A549 (cell line): ENCODE results near the gene TUT4. TPM values are rescaled to one million over a fixed set of nuclear protein-coding genes. Genes with fewer than 3 reads are reported as not detected.

ENCODE experiments used
- ATAC-seq, 2 experiments: fragments of 200-7000 bp in 1 of 2; fragments of >200 bp in 1 of 2; cut with Nextera tagmentation in 1 of 2; cut with Tn5 transposase in 1 of 2; 3 replicates each; pipeline versions ENCODE4 v1.8.0 to v1.9.1; 2018 to 2020; ENCODE audit warnings: mild to moderate bottlenecking in 1 of 2, moderate library complexity in 1 of 2
- CTCF ChIA-PET: fragments of 300-600 bp; sonication (Branson Sonifier 250); formaldehyde crosslinking; extraction: SDS; loops from one replicate; lab custom pipeline; 2021; ENCODE audit warnings: antibody characterized with exemption, inconsistent platforms; lab: Yijun Ruan, JAX
- POLR2A ChIA-PET: fragments of 350-600 bp; formaldehyde crosslinking; extraction: SDS; loops from one replicate; lab custom pipeline; 2021; ENCODE audit warnings: antibody characterized with exemption, inconsistent platforms; lab: Yijun Ruan, JAX
- DNase-seq, 2 experiments: peaks; one replicate each; pipeline versions ENCODE4 v3.0.0 to v3.0.0-alpha.2; 2011 to 2016; ENCODE audit warnings: low read depth in 1 of 2, low spot score in 1 of 2
- FAIRE-seq: peaks from 2 replicates; lab custom pipeline; 2011; peaks lifted over from hg19 to GRCh38; lab: Jason Lieb, UNC
- H3K27ac ChIP-seq, 2 experiments: fragments of >200 bp; sonication (Bioruptor Twin); formaldehyde crosslinking; 3 replicates each; pipeline ENCODE4 v1.5.1; 2016 to 2017
- H3K4me1 ChIP-seq: fragments of >200 bp; sonication (Bioruptor Twin); formaldehyde crosslinking; 3 replicates; pipeline ENCODE4 v1.6.1; 2016
- H3K4me2 ChIP-seq: fragments of >200 bp; sonication (Bioruptor Twin); formaldehyde crosslinking; 3 replicates; pipeline ENCODE4 v1.6.1; 2016
- H3K4me3 ChIP-seq: fragments of >200 bp; sonication (Bioruptor Twin); formaldehyde crosslinking; 3 replicates; pipeline ENCODE4 v1.5.1; 2016
- H3K9me3 ChIP-seq: fragments of >200 bp; sonication (Bioruptor Twin); formaldehyde crosslinking; 3 replicates; pipeline ENCODE4 v1.6.1; 2016
- BCL3 ChIP-seq: fragments of >200 bp; sonication (Bioruptor Twin); formaldehyde crosslinking; IDR thresholded peaks from 3 replicates; pipeline ENCODE4 v1.6.1; 2016
- CBX8 ChIP-seq: fragments of 200-600 bp; sonication (generic); IDR thresholded peaks from 2 replicates; pipeline ENCODE4 v1.6.1; 2016
- CHD2 ChIP-seq: fragments of 150-350 bp; IDR thresholded peaks from 2 replicates; pipeline ENCODE4 v1.6.1; 2014; ENCODE audit warnings: low read length; ENCODE audit not compliant: partially characterized antibody
- E2F6 ChIP-seq: IDR thresholded peaks from 2 replicates; pipeline ENCODE4 v1.6.1; 2012; ENCODE audit warnings: low read depth, borderline replicate concordance
- ESRRA ChIP-seq: fragments of 150-350 bp; IDR thresholded peaks from 2 replicates; pipeline ENCODE4 v1.6.1; 2014; ENCODE audit warnings: mild to moderate bottlenecking, low read length, borderline replicate concordance
- GATA3 ChIP-seq: IDR thresholded peaks from 2 replicates; pipeline ENCODE4 v1.6.1; 2012; ENCODE audit warnings: borderline replicate concordance
- HDAC2 ChIP-seq: fragments of 200-600 bp; sonication (generic); IDR thresholded peaks from 2 replicates; pipeline ENCODE4 v1.6.1; 2016
- HOXB13 ChIP-seq: fragments of 250-450 bp; sonication (Bioruptor Pico); IDR thresholded peaks from 2 replicates; pipeline ENCODE4 v1.5.0; 2020; ENCODE audit warnings: low read depth, mild to moderate bottlenecking, moderate library complexity
- HOXB5 ChIP-seq: fragments of 250-450 bp; sonication (Bioruptor Pico); IDR thresholded peaks from 2 replicates; pipeline ENCODE4 v1.5.0; 2020; ENCODE audit warnings: mild to moderate bottlenecking, moderate library complexity
- JUN ChIP-seq, 2 experiments: fragments of >200 bp; sonication (Bioruptor Twin); formaldehyde crosslinking; IDR thresholded peaks; 2 replicates in 1 of 2; 3 replicates in 1 of 2; pipeline ENCODE4 v1.6.1; 2016 to 2017
- JUNB ChIP-seq: fragments of >200 bp; sonication (Bioruptor Twin); formaldehyde crosslinking; IDR thresholded peaks from 2 replicates; pipeline ENCODE4 v1.6.1; 2016
- MAX ChIP-seq: IDR thresholded peaks from 2 replicates; pipeline ENCODE4 v1.6.1; 2012
- NR3C1 ChIP-seq: fragments of >200 bp; sonication (Bioruptor Twin); formaldehyde crosslinking; IDR thresholded peaks from 3 replicates; pipeline ENCODE4 v1.6.1; 2017
- PBX3 ChIP-seq: IDR thresholded peaks from 2 replicates; pipeline ENCODE4 v1.6.1; 2012
- PHF8 ChIP-seq: fragments of 200-600 bp; sonication (generic); IDR thresholded peaks from 2 replicates; pipeline ENCODE4 v1.6.1; 2016; ENCODE audit warnings: low read depth, mild to moderate bottlenecking, antibody characterized with exemption, moderate library complexity, borderline replicate concordance
- POLR2AphosphoS2 ChIP-seq: conservative IDR thresholded peaks from 2 replicates; pipeline ENCODE4 v1.6.1; 2012; ENCODE audit warnings: low read length, improper control_type of control experiment, inconsistent platforms
- RARB ChIP-seq: fragments of 250-450 bp; sonication (Bioruptor Pico); IDR thresholded peaks from 2 replicates; pipeline ENCODE4 v1.8.0; 2021; ENCODE audit warnings: mild to moderate bottlenecking, moderate library complexity
- RCOR1 ChIP-seq: fragments of 150-350 bp; IDR thresholded peaks from 2 replicates; pipeline ENCODE4 v1.6.1; 2014; ENCODE audit warnings: antibody characterized with exemption, low read length, low read depth
- REST ChIP-seq: fragments of 200-600 bp; sonication (generic); IDR thresholded peaks from 2 replicates; pipeline ENCODE4 v1.6.1; 2016; ENCODE audit warnings: antibody characterized with exemption, mild to moderate bottlenecking, moderate library complexity
- RNF2 ChIP-seq: fragments of 200-600 bp; sonication (generic); IDR thresholded peaks from 2 replicates; pipeline ENCODE4 v1.6.1; 2016; ENCODE audit warnings: low read depth, mild to moderate bottlenecking, antibody characterized with exemption, moderate library complexity, borderline replicate concordance
- SMC3 ChIP-seq: fragments of >200 bp; sonication (Bioruptor Twin); formaldehyde crosslinking; IDR thresholded peaks from 3 replicates; pipeline ENCODE4 v1.6.1; 2018; ENCODE audit warnings: inconsistent platforms
- SREBF2 ChIP-seq: fragments of 450-650 bp; IDR thresholded peaks from 2 replicates; pipeline ENCODE4 v1.6.1; 2014; ENCODE audit warnings: mild to moderate bottlenecking, moderate library complexity
- WGBS: methylation state at CpG from one replicate; pipeline ENCODE4 v1.1.6; 2017; ENCODE audit errors: missing lambda C conversion rate; 5-methylcytosine and 5-hydroxymethylcytosine counted together
- polyA plus RNA-seq, 4 experiments: library from polyadenylated mRNA; depleted of rRNA in 3 of 4; stranded (reverse); fragments of >200 nt; fragmentation: RNase III in 1 of 4; extraction: RNeasy Plus Mini Kit Qiagen cat#74134 plus additional on column Dnase treatment in 1 of 4; gene quantifications; 2 replicates in 3 of 4; 3 replicates in 1 of 4; pipeline ENCODE4 v1.2.3, GENCODE V29; 2011 to 2017

Gene TUT4
- polyA plus RNA-seq, 2 of the 4 experiments (the other 2 are of a cell fraction) = 25.3 to 34.1 TPM

GRCh38 chr1:52414942-52415341 lies 137.9 kb downstream of the TUT4 start:
- POLR2A ChIA-PET = no interaction called here
- CTCF ChIA-PET = interaction anchor here (0.6 kb wide), 2 partner anchors 14 to 76 kb away, joined by 3 read pairs; no protein-coding TSS in a partner anchor
- Histone ChIP-seq H3K4me3 (no peak overlapping the region), H3K27ac (no peak overlapping the region), H3K4me1 (no peaks in the 10 kb centered on the region), H3K9me3 (no peaks in the 10 kb centered on the region), H3K4me2 (no peak overlapping the region)
- ATAC-seq = no peak
- DNase-seq = no peak
- no peak for TF ChIP-seq SREBF2
- TF ChIP-seq JUN (IDR thresholded peaks at IDR 0.05) = no peak
- TF ChIP-seq POLR2AphosphoS2 = no peak
- no peak for TF ChIP-seq CHD2
- no peak for TF ChIP-seq PBX3
- no peak for TF ChIP-seq GATA3
- no peak for TF ChIP-seq E2F6
- no peak for TF ChIP-seq HOXB5 (CRISPR knock-in tag)
- TF ChIP-seq RARB (CRISPR knock-in tag) = no peak
- TF ChIP-seq MAX = no peak
- no peak for TF ChIP-seq RCOR1
- TF ChIP-seq BCL3 = no peak
- TF ChIP-seq ESRRA = no peak
- no peak for TF ChIP-seq SMC3
- TF ChIP-seq REST = no peak
- TF ChIP-seq RNF2 = no peak
- TF ChIP-seq JUNB = no peak
- TF ChIP-seq CBX8 = no peak
- no peak for TF ChIP-seq HDAC2
- no peak for TF ChIP-seq HOXB13 (CRISPR knock-in tag)
- no peak for FAIRE-seq

GRCh38 chr1:52413410-52413989 lies 139.4 kb downstream of the TUT4 start:
- CTCF ChIA-PET = interaction anchor here (0.6 kb wide), 1 partner anchor 650 kb away, joined by 4 read pairs; no protein-coding TSS in a partner anchor
- 93% methylated on average over 10 of the region's 10 CpGs for WGBS
- POLR2A ChIA-PET = no interaction called here
- H3K9me3 ChIP-seq = no peaks in the 10 kb centered on the region
- ATAC-seq = peak in 1 of 2 experiments; percentile 34; a peak in 1 of 6 replicates
- H3K4me3 ChIP-seq = no peak overlapping the region
- no peak for DNase-seq
- TF ChIP-seq PHF8 (no peak), NR3C1 (no peak)
- H3K4me2 ChIP-seq = no peak overlapping the region
- no peak for FAIRE-seq
- no peak overlapping the region for H3K27ac ChIP-seq
- H3K4me1 ChIP-seq = no peaks in the 10 kb centered on the region
